UCSD-AML1 (cell line): ENCODE data around the gene RDH13.
"Not testable (repeated sequence)": the region's sequence is repeated elsewhere in the genome, so short reads cannot be mapped to it uniquely, and the experiment has no call there.

Source experiments
- DNase-seq: peaks from one replicate; lab custom pipeline; 2025; ENCODE audit not compliant: unreplicated experiment; lab: John Stamatoyannopoulos, UW

The RDH13 gene

DNA sequence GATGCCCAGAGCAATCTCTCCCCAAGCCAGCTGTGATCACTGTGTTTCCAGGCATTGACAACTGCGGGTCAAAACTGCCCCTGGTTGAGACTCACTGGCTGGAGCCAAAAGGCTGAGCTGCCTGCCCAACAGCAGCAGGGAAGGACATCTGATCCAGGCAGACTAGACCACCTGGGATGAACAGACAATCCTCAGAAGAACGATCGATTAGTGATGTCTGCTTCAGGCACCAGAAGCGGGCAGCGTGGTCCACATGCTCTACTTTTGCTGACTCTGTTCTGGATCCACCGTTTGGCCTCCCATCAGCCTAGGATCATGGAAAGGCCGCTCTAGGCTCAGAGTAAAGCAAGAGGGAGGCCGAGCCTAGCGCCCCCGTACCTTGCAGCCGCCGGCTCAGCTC lies 15.0 kb downstream of the RDH13 start:
- DNase-seq: no peak

DNA sequence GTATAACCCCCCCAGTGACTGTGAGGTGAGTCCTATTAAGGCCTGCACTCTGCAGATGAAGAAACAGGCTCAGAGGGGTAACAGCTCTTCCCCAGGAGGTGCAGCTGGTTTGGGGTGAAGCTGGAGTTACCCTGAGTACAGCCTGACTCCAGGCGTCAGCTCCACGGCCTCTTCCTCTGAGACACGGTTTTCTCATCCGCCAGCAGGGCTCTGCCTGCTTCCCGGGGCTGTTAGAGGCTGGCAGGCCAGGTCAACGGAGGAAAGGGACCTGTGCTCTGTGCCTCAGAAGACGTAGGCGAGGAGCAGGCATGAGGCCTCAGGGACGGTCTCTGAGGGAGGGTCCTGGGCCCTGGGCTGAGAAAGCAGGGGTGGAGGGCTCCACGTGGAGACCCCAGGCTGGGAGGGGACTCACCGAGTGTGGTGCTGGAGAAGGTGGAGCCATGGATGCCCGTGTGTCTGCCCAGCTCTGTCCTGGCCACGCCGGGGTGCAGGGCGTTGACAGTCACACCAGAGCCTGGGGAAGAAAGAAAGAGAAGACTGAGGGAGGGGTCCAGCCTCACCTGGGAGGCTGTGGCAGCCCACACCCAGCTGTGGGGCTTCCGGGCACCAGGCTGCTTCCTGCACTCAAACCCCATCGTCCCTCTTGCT lies 15.8 kb downstream of the RDH13 start:
- no peak for DNase-seq

DNA sequence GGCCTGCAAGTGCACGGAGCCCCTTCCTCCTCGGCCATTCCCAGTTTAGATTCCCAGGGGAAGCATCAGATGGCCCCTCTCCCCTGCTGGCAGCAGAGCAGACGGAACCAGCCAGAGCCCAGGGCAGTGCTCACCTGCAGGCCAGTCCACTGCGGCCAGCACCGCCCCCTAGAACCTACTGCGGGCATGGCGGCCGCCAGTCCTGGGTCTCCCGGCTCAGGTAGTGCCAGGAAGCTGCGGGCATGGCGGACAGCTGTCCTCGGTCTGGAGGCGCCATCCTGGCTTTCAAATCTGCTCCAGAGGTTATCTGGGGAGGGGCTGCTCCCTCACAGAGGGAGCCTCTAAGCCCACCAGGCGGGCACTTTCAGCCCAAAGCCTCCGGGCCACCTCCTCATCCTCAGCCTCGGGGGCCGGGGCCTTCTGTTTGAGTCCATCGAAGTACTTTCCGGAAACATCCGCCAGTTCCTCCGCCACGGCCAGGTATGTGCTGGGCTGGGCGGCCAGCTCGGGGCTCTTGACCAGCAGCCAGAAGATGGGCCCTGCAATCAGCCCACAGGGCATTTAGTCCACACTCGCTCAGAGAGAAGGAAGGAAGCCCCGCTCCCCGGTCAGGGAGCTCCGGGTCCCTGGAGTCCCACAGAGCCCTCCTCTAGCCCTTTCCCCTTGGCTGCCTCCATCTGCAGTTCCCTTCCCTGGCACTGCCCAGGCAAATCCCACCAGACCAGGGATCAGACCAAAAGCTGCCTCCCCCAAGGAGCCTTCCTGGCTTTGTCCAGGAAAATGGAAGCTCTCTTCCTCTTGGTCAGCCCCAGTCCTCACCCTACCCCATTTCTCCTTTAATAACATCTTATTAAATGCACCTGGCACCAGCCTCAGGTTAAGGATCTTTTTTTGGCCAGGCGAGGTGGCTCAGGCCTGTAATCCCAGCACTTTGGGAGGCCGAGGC lies 17.9 kb downstream of the RDH13 start:
- no peak for DNase-seq

DNA sequence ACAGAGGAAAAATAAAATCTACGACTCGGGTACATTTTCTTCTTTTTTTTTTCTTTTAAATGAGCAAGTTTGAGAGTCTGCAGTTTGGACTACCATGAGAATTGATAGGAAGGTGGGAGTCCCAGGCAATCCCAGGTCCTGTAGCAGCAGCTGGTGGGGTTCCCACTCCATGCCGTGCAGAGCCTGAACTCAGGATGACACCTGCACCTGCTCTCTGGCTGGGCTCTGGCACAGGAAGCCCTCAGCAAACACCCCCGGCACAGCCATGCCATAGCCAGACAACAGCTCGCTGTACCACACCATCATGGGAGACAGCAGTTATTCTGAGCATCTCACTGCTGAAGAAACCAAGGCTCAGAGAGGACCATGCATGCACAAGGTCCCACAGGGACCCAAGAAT lies 18.7 kb downstream of the RDH13 start:
- DNase-seq: no peak

DNA sequence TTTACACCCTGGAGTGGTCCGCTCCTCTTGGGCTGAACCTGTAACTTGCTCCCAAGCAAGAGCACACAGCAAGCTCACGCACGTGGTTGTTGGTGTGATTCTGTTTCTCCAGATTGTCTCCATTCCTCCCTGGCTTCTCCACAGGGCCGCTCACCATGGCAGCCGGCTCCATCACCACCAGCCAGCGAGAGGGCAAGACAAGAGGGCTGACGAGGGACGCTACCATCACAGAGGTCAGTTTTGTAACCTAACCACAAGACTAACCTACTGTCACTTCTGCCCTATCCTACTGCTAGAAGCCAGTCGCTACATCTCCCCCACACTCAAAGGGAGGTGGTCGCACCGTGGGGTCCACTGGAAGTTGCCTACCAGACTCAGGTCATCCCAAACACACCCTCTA lies 20.3 kb downstream of the RDH13 start:
- DNase-seq: no peak

DNA sequence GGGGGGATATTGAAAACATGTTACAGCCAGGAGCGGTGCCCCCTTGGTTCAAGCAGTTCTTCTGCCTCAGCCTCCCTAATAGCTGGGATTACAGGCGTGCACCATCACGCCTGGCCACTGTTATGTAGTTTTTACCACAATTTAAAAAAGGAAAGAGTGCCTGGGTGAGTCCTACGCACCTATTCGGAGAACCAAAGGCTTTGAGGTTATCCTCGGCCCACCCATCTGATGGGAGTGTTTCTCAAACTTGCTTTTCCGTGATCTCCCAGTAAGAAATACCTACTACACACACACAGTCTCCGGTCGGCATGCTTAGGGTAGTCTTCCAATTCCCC lies 20.6 kb downstream of the RDH13 start:
- no peak for DNase-seq

DNA sequence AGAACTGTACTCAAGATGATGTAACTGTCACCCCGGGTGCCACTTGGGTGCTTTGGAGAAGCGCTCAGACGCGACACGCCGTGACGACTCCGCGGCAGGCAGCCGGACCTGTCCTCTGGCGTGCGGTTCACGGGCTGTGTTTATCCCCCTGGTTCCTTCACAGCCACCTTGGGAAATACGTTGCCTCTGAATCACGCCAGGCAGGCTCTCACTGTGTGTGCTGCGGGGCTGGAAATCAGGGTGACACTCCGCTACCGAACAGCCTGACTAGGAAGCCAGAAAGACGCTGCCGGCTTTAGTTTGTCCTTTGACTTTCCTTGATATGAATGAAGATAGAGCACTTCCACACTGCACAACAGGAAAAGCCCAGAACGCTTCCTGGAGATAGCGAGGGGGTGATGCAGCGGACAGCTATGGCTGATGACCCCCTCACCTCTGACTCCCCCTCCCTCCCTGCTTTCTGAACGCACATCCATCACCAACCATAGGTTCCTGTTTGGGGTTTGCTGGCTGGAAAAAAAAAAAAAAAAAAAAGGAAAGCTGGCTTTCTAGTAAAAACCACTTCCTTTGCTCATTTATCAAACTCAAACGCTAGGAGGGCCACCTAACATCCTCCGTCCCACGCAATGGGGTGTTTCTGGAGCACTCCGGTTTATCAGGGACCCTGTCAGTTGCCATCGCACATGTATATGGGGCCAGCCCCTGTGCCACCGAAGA lies 21.2 kb downstream of the RDH13 start:
- peak; percentile 89 for DNase-seq

DNA sequence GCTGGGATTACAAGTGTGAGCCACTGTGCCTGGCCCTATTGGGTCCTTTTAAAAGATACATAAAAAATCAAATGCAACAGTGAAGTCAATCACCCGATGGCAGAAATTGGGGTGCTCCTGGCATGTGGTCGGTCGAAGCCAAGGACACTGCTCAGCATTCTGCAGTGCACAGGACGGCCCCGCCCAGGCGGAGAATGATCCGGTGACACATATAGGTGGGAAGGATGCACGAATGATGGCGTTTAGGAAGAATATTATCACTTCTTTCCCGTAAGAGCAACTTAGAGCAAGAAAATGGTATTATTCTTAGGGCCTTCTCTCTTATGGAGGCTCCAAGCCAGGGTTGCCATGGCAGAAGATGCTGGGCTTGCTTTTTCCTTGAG lies 21.7 kb downstream of the RDH13 start:
- no peak for DNase-seq

DNA sequence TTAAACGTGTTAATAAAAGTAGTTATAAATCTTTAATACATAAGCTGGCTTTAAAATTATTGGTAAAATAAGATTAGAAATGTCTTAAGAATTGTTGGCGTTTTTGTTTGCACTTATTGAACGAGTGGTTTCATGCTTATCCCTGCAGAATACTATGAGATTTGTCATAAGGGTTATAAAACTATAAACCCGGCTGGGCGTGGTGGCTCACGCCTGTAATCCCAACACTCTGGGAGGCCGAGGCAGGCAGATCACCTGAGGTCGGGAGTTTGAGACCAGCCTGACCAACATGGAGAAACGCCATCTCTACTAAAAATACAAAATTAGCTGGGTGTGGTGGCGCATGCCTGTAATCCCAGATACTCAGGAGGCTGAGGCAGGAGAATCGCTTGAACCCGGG lies 22.3 kb downstream of the RDH13 start:
- DNase-seq: not testable (repeated sequence)

DNA sequence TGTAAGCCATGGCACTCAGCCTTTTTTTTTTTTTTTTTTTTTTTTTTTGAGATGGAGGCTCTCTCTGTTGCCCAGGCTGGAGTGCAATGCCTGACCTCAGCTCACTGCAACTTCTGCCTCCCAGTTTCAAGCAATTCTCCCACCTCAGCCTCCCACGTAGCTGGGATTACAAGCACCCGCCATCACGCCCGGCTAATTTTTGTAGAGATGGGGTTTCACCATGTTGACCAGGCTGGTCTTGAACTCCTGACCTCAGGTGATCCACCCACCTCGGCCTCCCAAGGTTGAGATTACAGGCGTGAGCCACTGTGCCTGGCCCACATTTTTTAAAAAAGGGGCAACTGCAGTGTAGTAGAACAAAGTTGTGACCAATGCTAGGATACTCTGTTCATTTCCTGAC lies 25.3 kb downstream of the RDH13 start:
- DNase-seq: not testable (repeated sequence)

DNA sequence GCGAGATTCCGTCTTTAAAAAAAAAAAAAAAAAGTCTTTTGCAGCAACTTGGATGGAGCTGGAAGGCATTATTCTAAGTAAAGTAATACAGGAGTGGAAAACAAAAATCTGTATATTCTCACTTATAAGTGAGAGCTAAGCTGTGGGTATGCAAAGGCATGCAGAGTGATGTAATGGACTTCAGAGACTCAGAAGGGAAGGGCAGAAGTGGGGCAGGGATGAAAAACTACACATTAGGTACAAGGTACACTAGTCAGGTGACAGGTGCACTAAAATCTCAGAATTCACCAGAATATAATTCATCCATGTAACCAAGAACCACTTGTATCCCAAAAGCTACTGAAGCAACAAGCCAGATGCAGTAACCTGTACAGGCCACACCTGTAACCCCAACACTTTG lies 26.9 kb downstream of the RDH13 start:
- DNase-seq: no peak

DNA sequence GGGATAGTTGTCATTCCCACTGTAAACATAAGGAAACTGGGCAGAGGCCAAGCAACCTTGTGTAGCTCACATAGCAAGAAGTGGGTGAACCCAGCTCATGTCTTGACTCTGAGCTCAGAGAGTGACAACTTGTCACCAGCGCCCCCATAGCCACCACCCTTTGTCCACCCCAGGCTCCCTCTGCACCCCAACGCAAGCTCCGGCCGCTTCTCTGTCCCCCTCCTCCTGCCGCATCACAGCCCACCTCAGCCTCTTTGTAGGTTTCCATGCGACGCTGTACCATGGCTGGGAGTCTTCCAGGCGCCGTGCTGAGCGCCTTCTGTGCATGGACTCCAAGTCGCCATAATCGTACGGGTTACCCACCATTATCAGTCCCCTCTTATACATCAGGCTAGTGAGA lies 28.2 kb downstream of the RDH13 start:
- no peak for DNase-seq

DNA sequence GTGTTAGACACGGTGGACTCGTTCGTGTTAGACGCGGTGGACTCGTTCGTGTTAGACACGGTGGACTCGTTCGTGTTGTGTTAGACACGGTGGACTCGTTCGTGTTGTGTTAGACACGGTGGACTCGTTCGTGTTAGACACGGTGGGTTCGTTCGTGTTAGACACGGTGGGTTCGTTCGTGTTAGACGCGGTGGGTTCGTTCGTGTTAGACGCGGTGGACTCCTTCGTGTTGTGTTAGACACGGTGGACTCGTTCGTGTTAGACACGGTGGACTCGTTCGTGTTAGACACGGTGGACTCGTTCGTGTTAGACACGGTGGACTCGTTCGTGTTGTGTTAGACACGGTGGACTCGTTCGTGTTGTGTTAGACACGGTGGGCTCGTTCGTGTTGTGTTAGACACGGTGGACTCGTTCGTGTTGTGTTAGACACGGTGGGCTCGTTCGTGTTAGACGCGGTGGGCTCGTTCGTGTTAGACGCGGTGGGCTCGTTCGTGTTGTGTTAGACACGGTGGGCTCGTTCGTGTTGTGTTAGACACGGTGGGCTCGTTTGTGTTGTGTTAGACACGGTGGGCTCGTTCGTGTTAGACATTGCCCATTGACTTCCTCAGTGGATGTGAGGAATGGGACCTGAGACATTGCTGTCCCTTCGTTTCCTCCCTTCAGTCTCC lies 29.8 kb downstream of the RDH13 start:
- not testable (repeated sequence) for DNase-seq

DNA sequence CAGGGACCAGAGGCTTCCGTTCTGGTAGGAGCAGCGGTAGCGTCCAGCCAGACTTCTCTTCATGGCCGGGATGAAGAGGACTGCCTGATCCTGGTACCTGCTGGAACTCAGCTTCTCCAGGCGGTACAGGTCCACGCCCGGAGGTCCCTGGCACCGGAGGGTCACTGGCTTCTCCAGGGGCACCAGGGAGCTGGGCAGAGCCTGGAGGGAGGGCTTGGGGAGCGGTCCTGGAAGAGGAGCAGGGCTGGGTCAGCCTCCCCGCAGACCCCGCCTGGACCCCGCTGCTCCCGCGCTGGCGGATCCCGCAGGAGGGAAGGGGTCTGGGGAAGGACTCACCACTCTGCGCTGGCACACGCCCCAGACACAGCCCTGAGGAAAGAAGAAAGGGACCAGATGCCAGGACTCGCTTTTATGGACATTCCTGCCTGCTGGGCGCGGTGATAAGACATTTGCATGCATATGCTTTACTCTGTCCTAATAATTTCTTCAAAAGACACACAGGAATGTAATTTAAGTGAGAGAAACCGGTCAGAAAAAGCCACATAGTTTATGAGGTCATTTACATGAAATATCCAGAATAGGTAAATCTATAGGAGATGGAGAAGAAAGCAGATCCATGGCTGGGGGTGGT lies 30.7 kb downstream of the RDH13 start:
- no peak for DNase-seq

DNA sequence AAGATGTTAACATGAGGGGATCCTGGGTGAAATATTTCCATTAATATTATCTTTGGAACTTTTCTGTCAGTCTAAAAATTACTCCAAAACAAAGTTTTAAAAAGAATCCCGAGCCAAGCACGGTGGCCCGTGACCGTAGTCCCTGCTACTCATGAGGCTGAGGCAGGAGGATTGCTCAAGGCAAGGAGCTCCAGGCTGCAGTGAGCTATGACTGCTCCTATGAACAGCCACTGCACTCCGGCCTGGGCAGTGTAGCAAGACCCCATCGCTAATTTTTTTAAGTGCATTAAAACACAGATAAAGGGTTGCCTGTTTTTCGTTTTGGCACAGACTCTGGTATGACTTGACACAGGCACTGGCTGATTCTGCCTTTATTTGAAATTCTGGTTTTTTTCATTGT lies 31.8 kb downstream of the RDH13 start:
- DNase-seq: no peak

DNA sequence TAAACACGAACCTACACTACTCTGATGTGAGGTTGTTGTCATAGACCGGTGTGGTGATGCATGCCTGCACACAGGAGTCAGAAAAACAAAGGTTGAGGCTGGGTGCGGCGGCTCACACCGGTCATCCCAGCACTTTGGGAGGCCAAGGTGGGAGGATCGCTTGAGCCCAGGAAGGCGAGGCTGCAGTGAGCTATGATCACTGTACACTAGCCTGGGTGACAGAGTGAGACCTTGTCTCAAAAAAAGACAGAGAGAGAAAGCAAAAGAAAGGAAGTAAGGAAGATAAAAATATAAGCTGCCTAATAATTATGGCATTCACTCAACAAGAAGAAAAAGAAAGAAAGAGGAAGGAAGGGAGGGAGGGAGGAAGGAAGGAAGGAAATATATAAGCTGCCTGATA lies 34.2 kb downstream of the RDH13 start:
- no peak for DNase-seq

DNA sequence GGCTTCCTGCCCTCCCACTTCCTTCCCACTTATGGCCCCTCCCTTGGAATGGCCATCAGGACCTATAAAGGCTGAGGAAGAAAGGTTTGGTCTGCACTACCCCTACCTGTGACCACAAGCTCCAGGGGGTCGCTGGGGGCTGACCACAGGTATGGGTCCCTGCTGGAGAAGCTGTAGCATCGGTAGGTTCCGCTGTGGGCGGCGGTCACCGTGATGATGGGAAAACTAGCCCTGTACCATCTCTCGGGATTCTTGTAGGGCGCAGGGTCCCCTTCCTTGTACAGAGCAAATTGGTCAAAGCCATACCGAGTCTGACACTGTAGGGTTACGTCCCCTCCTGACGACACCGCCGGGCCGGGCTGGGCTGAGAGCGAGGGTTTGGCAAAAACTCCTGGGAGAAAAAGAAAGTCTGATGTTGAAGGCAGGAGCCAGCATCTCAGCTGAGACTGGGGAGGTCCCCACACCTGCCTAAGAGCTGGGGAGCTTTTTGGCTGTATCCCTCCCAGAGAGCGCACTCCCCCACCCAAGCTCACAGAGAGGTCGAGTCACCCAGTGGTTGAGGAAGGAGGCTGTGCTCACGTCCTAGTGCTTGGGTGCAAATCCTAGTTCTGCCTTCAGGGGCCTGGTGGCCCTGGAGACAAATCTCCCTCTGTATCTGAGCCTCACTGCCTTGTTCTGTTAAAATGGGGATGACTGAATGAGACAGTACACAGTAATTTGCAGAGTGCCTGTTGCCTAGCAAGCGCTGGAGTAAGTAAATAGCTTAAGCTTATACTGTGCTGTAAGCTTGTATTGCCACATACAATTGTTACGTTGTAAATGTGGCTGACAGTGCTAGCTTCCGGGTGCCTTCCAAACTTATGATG lies 35.2 kb downstream of the RDH13 start:
- DNase-seq: no peak

DNA sequence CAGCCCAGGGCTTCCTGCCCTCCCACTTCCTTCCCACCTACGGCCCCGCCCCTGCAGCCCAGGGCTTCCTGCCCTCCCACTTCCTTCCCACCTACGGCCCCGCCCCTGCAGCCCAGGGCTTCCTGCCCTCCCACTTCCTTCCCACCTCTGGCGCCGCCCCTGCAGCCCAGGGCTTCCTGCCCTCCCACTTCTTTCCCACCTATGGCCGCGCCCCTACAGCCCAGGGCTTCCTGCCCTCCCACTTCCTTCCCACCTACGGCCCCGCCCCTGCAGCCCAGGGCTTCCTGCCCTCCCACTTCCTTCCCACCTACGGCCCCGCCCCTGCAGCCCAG lies 35.8 kb downstream of the RDH13 start:
- DNase-seq: not testable (repeated sequence)

DNA sequence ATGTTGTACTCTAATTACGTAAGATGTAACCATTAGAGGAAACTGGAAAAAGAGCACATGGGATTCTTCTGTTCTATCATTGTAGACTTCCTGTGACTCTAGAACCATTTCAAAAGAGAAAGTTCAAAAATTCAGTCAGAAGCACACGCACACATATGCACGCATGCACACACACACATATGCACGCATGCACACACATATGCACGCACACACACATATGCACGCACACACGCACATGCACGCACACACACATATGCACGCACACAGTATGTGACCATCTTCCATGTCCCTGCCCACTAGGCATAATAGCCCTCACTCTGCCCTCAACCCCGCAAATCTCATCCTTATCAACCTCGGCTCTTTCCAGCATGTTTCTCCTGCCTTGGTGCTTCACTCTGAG lies 38.8 kb downstream of the RDH13 start:
- DNase-seq: no peak

DNA sequence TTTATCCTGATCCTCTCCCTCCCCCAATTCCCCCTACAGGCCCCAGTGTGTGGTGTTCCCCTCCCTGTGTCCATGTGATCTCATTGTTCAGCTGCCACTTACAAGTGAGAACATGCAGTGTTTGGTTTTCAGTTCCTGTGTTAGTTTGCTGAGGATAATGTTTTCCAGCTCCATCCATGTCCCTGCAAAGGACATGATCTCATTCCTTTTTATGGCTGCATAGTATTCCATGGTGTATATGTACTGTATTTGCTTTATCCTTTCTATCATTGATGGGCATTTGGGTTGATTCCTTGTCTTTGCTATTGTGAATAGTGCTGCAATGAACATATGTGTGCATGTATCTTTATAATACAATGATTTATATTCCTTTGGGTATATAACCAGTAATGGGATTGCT lies 42.6 kb downstream of the RDH13 start:
- DNase-seq: not testable (repeated sequence)
